GM19452 (cell line): ENCODE results near the gene LSM4.

Source experiments
- ATAC-seq: cut with Tn5 transposase; IDR thresholded peaks from one replicate; pipeline ENCODE4 v1.9.1; 2021; ENCODE audit not compliant: unreplicated experiment

Gene LSM4

GRCh38 chr19:18311502-18312091 is 11.3 kb downstream of the LSM4 start:
- ATAC-seq, result no peak

- no peak for ATAC-seq
Observed at GRCh38 chr19:18310966-18311365, 11.9 kb downstream of the LSM4 start.

GRCh38 chr19:18310118-18310909 is 12.6 kb downstream of the LSM4 start:
- no peak for ATAC-seq

GRCh38 chr19:18309525-18310064 is 13.3 kb downstream of the LSM4 start:
- ATAC-seq, result no peak

GRCh38 chr19:18308948-18309325 is 13.9 kb downstream of the LSM4 start:
- ATAC-seq, result no peak

GRCh38 chr19:18308051-18308947 is 14.6 kb downstream of the LSM4 start:
- ATAC-seq, result no peak

- no peak for ATAC-seq
Observed at GRCh38 chr19:18307271-18307681, 15.6 kb downstream of the LSM4 start.

GRCh38 chr19:18306888-18307260 is 16.0 kb downstream of the LSM4 start:
- ATAC-seq, result no peak

- ATAC-seq, result no peak
Observed at GRCh38 chr19:18306209-18306887, 16.5 kb downstream of the LSM4 start.

GRCh38 chr19:18304458-18305310 is 18.2 kb downstream of the LSM4 start:
- ATAC-seq, result peak; percentile 48

- ATAC-seq, result no peak
Observed at GRCh38 chr19:18304208-18304457, 18.7 kb downstream of the LSM4 start.

GRCh38 chr19:18301718-18302111 is 21.2 kb downstream of the LSM4 start:
- no peak for ATAC-seq

GRCh38 chr19:18300930-18301717 is 21.8 kb downstream of the LSM4 start:
- ATAC-seq, result no peak

- ATAC-seq, result no peak
Observed at GRCh38 chr19:18299654-18300053, 23.2 kb downstream of the LSM4 start.

GRCh38 chr19:18298601-18299000 is 24.3 kb downstream of the LSM4 start:
- ATAC-seq, result no peak

GRCh38 chr19:18297308-18297707 is 25.6 kb downstream of the LSM4 start:
- ATAC-seq, result no peak

GRCh38 chr19:18295034-18295451 is 27.8 kb downstream of the LSM4 start:
- no peak for ATAC-seq

- ATAC-seq, result no peak
Observed at GRCh38 chr19:18294467-18294864, 28.4 kb downstream of the LSM4 start.

- ATAC-seq, result no peak
Observed at GRCh38 chr19:18293642-18294466, 29.0 kb downstream of the LSM4 start.
